ENCODE measurements around the gene CDH19.

- TF ChIP-seq POLR2A (IDR thresholded peaks at IDR 0.05; ENCODE audit: low read depth, low read length) (no peak), TAF1 (IDR thresholded peaks at IDR 0.05; ENCODE audit: borderline replicate concordance, low read depth, low read length) (no peak), POLR2AphosphoS5 (IDR thresholded peaks at IDR 0.05; ENCODE audit: low read depth, low read length) (no peak)
Observed at GRCh38 chr18:66550366-66550765, 53.5 kb downstream of the CDH19 start.

Measured in GM12892 (cell line).